ENCODE measurements around the gene SMAD3. TPM values are rescaled to one million over a fixed set of nuclear protein-coding genes. Genes with fewer than 3 reads are reported as not detected.

Gene SMAD3
- total RNA-seq, 3 donors from 2014 or later = 22.5 to 44.6 (median 33.4) TPM

DNA sequence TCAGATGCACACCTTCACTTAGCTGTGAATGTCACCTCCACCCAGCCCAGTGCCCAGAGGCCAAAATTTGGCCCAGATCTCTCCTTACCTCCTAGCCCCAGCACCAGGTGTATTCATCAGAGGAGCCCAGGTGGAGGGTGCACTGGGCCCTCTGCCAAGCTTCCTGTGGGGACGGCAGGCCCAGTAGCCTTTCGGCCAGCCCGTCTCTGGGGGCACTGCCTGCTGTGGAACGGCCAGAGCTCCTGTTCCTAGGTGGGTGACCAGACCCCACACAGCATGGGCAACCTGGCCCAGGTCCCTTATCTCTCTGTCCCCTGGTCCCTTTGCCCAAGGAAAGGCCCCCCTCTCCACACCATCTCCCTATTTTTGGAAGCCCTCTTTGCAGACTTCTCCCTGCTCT, 121.3 kb downstream of the SMAD3 start:
- TF ChIP-seq, protein P1, sequence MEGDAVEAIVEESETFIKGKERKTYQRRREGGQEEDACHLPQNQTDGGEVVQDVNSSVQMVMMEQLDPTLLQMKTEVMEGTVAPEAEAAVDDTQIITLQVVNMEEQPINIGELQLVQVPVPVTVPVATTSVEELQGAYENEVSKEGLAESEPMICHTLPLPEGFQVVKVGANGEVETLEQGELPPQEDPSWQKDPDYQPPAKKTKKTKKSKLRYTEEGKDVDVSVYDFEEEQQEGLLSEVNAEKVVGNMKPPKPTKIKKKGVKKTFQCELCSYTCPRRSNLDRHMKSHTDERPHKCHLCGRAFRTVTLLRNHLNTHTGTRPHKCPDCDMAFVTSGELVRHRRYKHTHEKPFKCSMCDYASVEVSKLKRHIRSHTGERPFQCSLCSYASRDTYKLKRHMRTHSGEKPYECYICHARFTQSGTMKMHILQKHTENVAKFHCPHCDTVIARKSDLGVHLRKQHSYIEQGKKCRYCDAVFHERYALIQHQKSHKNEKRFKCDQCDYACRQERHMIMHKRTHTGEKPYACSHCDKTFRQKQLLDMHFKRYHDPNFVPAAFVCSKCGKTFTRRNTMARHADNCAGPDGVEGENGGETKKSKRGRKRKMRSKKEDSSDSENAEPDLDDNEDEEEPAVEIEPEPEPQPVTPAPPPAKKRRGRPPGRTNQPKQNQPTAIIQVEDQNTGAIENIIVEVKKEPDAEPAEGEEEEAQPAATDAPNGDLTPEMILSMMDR (IDR thresholded peaks at IDR 0.05) = no peak
- TF ChIP-seq POLR2AphosphoS5 (IDR thresholded peaks at IDR 0.05) = no peak
- TF ChIP-seq POLR2A (IDR thresholded peaks at IDR 0.05) = no peak
- Histone ChIP-seq H3K9me3 (no peaks in the 10 kb centered on the region), H3K27me3 (no peaks in the 10 kb centered on the region), H3K36me3 (no peaks in the 10 kb centered on the region), H3K4me1 (peaks cover 5 to 9% of the 10 kb centered on the region in 2 donors), H3K4me3 (no peak overlapping the region), H3K27ac (peak overlapping the region; percentile 31 to 68)
- intact Hi-C loops (cut with DNase I; ENCODE audit: low total_unique reads) = no loop called here
- DNase-seq (ENCODE audit: low spot score in 2 of 2) = no peak

DNA sequence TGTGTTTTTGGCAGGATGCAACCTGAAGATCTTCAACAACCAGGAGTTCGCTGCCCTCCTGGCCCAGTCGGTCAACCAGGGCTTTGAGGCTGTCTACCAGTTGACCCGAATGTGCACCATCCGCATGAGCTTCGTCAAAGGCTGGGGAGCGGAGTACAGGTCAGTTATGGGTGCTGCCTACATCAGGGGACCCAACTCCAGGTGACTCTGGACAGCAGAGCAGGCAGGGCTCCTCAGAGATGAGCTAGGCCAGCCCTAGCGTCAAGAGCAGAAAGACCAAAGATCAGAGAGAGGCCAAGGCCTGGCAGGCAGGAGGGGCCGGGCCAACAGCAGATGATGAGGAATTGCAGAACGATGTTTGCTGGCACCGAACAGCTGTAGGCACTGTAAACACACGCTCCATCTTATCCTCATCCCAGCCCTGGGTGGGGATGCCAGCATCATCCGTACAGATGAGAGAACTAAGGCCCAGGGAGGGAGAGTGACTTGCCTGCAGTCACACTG, 122.0 kb downstream of the SMAD3 start:
- H3K27ac ChIP-seq = peak overlapping the region in 1 of 2 donors; percentile 68
- intact Hi-C loops (cut with DNase I; ENCODE audit: low total_unique reads) = no loop called here

DNA sequence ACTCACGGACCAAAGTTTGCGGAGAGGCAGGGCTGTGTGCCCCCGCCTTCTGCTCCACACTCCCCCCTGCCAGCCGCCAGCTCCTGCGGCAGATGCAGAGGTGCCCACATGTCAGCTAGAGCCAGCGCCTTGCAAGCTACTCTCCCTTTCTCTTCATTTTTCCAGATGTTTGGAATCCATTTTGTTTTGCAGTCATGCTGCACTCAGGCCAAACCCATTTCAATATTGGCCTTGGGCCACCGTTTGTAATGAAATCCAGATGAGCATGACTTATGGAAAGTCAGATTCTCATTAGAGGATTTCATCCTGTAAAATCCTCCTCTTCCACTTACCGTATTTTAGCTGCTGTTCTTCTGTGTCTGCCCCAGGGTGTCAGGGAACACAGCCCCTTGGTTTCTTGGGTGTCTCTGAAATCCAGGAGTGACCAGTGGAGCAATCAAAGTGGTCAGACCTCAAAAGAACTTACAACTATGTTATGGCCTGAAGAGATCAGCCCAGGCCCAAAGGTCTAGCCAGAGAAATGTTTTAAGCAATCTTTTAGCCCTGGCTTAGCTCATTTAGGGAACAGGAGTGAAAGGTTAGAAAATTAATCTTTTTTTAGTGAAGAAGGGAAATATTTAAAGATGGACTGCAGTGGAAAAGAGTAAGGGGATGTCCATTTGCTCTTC, 123.3 kb downstream of the SMAD3 start:
- TF ChIP-seq POLR2AphosphoS5 (IDR thresholded peaks at IDR 0.05) (peak in 2 of 3 donors; percentile 46 to 78), POLR2A (IDR thresholded peaks at IDR 0.05) (no peak)
- TF ChIP-seq, protein P1 (IDR thresholded peaks at IDR 0.05) = no peak
- intact Hi-C loops (cut with DNase I; ENCODE audit: low total_unique reads) = no loop called here
- H3K4me1 ChIP-seq = peaks cover 5 to 9% of the 10 kb centered on the region in 2 donors

More for the DNA sequence above, 122.0 kb downstream of the SMAD3 start:
- no peaks in the 10 kb centered on the region for H3K36me3 ChIP-seq
- no peak for DNase-seq (ENCODE audit: low spot score in 2 of 2)
- H3K27me3 ChIP-seq = no peaks in the 10 kb centered on the region
- TF ChIP-seq POLR2A (IDR thresholded peaks at IDR 0.05) (no peak), POLR2AphosphoS5 (IDR thresholded peaks at IDR 0.05) (no peak)
- TF ChIP-seq, protein P1 (IDR thresholded peaks at IDR 0.05) = no peak
- H3K9me3 ChIP-seq = no peaks in the 10 kb centered on the region
- peaks cover 5 to 9% of the 10 kb centered on the region in 2 donors for H3K4me1 ChIP-seq
- H3K4me3 ChIP-seq = no peak overlapping the region

DNA sequence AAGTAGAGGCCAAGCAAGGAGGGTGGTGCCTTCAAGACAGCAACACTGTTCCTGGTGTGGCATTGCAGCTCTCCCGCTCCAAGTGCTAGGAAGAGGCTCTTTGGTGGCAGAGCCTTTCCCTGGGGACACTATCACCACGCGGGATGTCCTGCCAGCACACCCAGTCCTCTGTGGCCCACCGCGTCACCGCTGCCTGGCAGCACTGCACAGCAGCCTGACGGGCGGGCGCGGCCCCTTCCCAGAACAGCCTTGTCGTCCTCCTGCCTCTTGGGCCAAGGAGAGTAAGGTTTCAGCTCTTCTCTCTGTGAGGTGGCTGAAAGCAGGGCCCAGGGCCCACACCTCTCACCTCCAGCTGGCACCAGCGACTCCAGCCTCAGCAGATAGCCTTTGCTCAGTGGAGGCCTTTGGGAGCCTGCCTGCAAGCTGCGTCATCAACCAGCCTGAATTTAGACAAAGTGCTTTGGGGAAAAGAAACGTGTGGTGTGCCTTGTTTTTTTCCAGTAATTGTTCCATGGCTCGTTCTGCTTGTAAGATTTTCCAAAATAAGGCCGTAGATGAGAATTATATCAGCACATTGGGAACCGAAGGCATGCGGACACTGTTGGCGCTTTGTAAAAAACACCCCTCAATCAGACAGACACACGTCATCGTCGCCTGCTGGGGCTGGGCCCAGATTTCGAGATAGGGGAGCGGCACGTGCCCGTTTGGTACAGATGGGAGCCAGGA, 124.1 kb downstream of the SMAD3 start:
- H3K9me3 ChIP-seq = no peaks in the 10 kb centered on the region
- TF ChIP-seq POLR2A (IDR thresholded peaks at IDR 0.05) (no peak), POLR2AphosphoS5 (IDR thresholded peaks at IDR 0.05) (peak in 1 of 3 donors; percentile 47)
- TF ChIP-seq, protein P1 (IDR thresholded peaks at IDR 0.05) = no peak
- peaks cover 5 to 9% of the 10 kb centered on the region in 2 donors for H3K4me1 ChIP-seq
- intact Hi-C loops (cut with DNase I; ENCODE audit: low total_unique reads) = no loop called here
- DNase-seq (ENCODE audit: low spot score in 2 of 2) = no peak
- no peaks in the 10 kb centered on the region for H3K27me3 ChIP-seq
- peak overlapping the region; percentile 74 to 95 for H3K27ac ChIP-seq
- H3K4me3 ChIP-seq = no peak overlapping the region
- no peaks in the 10 kb centered on the region for H3K36me3 ChIP-seq

More for the DNA sequence above, 123.3 kb downstream of the SMAD3 start:
- DNase-seq (ENCODE audit: low spot score in 2 of 2) = no peak
- no peaks in the 10 kb centered on the region for H3K9me3 ChIP-seq
- no peak overlapping the region for H3K4me3 ChIP-seq
- peak overlapping the region; percentile 74 to 95 for H3K27ac ChIP-seq
- no peaks in the 10 kb centered on the region for H3K27me3 ChIP-seq
- H3K36me3 ChIP-seq = no peaks in the 10 kb centered on the region

DNA sequence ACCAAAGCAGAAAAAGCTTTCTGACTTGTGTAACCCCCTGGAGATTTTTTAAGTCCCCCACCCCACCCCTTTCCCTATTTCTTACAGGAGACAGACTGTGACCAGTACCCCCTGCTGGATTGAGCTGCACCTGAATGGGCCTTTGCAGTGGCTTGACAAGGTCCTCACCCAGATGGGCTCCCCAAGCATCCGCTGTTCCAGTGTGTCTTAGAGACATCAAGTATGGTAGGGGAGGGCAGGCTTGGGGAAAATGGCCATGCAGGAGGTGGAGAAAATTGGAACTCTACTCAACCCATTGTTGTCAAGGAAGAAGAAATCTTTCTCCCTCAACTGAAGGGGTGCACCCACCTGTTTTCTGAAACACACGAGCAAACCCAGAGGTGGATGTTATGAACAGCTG, 124.9 kb downstream of the SMAD3 start:
- H3K4me3 ChIP-seq = no peak overlapping the region
- H3K27me3 ChIP-seq = no peaks in the 10 kb centered on the region
- H3K27ac ChIP-seq = peak overlapping the region; percentile 74 to 95
- no peaks in the 10 kb centered on the region for H3K9me3 ChIP-seq
- intact Hi-C loops (cut with DNase I; ENCODE audit: low total_unique reads) = no loop called here
- no peak for DNase-seq (ENCODE audit: low spot score in 2 of 2)
- TF ChIP-seq POLR2AphosphoS5 (IDR thresholded peaks at IDR 0.05) = no peak
- TF ChIP-seq, protein P1 (IDR thresholded peaks at IDR 0.05) = no peak
- no peak for TF ChIP-seq POLR2A (IDR thresholded peaks at IDR 0.05)
- no peaks in the 10 kb centered on the region for H3K36me3 ChIP-seq
- H3K4me1 ChIP-seq = peaks cover 5 to 9% of the 10 kb centered on the region in 2 donors
